GM19193 (cell line): ENCODE measurements around the gene GLT6D1.

Source experiments
- POLR2A ChIP-seq: IDR thresholded peaks from 4 replicates; pipeline ENCODE4 v1.6.1; 2011; ENCODE audit not compliant: insufficient read depth, insufficient read length; ENCODE audit errors: extremely low read depth

GLT6D1 gene

DNA sequence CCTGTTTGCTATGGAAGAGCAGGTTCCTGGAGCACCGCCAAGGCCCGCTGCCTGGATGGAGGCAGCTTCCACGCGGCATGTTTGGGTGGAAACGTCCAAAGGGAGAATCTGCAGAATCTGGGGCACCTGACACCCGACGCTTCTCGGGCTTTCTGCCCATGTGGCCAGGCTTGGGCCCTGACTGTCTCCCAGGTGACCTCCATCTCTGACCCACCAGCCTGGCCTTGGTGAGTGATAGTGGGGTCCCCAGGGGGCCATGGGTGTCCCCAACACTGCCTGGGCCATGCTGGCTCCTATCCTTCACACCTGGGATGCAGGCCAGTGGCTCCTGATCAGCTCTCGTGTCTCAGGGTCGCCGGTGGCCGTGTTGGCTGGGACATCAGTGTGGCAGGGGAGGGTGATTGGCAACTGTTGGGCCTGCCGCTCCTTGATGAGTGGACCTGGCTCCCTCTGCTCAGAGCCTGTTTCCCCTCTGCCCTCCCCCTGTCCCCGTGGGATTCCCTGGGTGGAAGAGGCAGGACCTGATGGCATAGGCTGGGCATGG lies 34.0 kb downstream of the GLT6D1 start:
- TF ChIP-seq POLR2A: no peak

- no peak for TF ChIP-seq POLR2A
Measured at GRCh38 chr9:135604437-135605237, 34.7 kb downstream of the GLT6D1 start.

DNA sequence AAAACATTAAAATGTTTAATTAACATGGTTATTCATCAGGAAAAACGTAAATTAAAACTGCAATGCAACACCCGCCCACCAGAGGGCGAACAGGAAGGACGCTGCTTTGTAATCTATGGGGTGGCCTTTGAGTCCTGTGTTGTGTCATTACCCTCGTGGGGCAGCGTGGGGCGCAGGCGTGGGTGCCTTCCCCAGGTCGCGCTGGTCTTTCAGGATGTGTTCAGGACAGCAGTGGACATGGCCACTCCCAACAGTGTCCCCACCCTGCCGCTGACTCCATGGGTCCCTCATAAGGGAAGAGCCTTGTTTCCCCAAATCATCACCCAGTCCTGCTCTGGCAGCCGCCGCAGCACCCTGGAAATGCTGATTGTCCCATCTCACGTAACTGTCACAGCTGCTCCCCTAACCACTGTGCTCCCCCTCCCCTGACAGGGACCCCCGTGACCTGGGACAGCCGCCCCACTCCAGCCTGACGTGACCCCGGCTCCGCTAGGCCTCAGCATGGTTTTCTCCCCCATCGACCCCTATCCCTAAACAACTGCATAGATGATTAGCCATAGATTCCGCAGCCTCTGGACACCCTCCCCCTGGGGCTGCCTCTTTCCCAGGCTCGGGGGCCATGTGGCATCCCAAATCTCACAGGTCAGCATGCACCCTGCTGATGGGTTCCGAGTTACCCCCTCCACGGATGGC lies 36.4 kb downstream of the GLT6D1 start:
- no peak for TF ChIP-seq POLR2A

DNA sequence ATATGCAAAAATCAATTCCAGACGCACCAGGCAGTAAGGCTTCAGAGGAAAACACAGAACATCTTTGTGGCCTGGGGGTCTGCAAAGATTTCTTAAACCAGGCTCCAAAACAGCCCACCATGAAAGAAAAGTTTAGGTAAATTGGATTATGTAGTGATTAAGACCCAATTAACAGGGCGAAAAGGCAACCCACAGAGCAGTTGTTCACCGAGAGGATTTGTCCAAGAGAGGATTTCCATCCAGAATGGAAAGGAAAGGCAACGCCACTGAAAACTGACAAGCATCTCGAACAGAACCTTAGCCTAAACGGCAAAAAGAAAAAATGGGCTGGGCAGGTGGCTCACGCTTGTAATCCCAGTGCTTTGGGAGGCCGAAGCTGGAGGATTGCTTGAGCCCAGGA lies 37.4 kb downstream of the GLT6D1 start:
- no peak for TF ChIP-seq POLR2A

- TF ChIP-seq POLR2A: no peak
Measured at GRCh38 chr9:135600296-135600817, 39.0 kb downstream of the GLT6D1 start.

GRCh38 chr9:135596211-135596610 lies 43.1 kb downstream of the GLT6D1 start:
- TF ChIP-seq POLR2A: no peak

GRCh38 chr9:135592625-135593024 lies 46.7 kb downstream of the GLT6D1 start:
- TF ChIP-seq POLR2A: no peak

- TF ChIP-seq POLR2A: no peak
Measured at GRCh38 chr9:135592331-135592590, 47.1 kb downstream of the GLT6D1 start.

GRCh38 chr9:135591506-135592330 lies 47.6 kb downstream of the GLT6D1 start:
- TF ChIP-seq POLR2A: no peak

DNA sequence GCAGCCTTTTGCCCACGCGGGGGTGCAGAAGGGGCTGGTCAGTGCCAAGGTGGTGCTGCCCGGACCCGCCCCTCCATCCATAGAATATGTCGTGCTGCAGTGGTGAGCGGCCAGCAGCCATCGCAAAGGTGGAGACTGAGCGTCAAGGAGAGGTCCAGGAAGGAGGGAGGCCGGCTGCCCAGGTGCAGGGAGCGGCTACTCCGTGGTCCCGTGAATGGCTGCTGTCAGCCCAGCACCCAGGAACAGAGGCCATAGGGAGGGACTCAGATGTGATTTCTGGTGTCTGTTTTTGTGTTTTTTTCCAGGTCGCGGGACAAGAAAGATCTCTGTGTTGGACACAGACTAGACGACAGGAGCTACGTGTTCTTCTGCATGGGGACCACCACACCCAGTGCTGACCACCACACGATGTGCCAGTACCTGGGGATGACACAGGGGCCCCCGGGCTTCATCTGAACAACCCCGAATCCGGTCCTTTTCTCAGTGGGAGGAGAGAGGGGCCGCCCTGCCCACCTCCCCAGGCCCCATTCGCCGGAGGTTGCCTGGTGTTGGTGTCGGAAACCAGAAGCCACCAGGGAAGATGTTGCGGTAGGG lies 48.8 kb downstream of the GLT6D1 start:
- no peak for TF ChIP-seq POLR2A

- no peak for TF ChIP-seq POLR2A
Measured at GRCh38 chr9:135589596-135590485, 49.5 kb downstream of the GLT6D1 start.

GRCh38 chr9:135588886-135589595 lies 50.3 kb downstream of the GLT6D1 start:
- TF ChIP-seq POLR2A: no peak

DNA sequence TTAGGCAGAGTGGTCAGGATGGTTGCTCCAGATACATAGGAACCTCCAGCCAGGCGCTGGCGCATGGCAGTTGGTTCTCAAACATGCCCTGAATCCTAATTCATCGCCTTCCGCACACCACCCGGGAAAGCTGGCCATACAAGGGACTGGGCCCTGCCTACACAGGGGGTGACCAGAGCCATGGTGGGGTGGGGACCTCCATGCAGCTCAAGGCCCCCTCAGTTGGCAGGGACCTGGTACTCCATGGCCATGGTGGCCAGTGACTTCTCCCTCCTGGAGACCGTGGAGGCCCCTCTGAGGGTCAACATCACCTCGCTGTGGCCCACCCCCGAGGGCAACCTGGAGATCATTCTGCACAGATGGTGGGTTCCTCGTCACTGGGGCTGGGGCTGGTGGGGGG lies 51.0 kb downstream of the GLT6D1 start:
- TF ChIP-seq POLR2A: no peak
